OCI-LY7 (cell line): Measurements from ENCODE around the gene CARM1. TPM values are rescaled to one million over a fixed set of nuclear protein-coding genes. Genes with fewer than 3 reads are reported as not detected.

Source experiments
- BruUV-seq: library from RNA; stranded (reverse); fragments of 400-500 nt; replicated peaks from 2 replicates; lab custom pipeline; 2021; lab: Mats Ljungman, UMichigan
- CTCF ChIA-PET: fragments of 300-600 bp; sonication (Branson Sonifier 250); formaldehyde crosslinking; loops from one replicate; lab custom pipeline; 2022; ENCODE audit warnings: antibody characterized with exemption; ENCODE audit not compliant: unreplicated experiment; lab: Charles Lee
- POLR2A ChIA-PET: fragments of 300-600 bp; sonication (Branson Sonifier 250); formaldehyde crosslinking; loops from one replicate; lab custom pipeline; 2022; ENCODE audit warnings: antibody characterized with exemption; lab: Charles Lee
- DNase-seq: peaks from one replicate; pipeline ENCODE4 v3.0.0-alpha.2; 2015; ENCODE audit warnings: low spot score
- H2AFZ ChIP-seq: fragments of 200-600 bp; sonication (generic), shearing (Covaris generic); 2 replicates; pipeline ENCODE4 v1.6.1; 2014; ENCODE audit warnings: mild to moderate bottlenecking, antibody characterized with exemption, low read length, moderate library complexity
- H3K27ac ChIP-seq: fragments of 200-600 bp; sonication (generic); 2 replicates; pipeline ENCODE4 v1.5.1; 2014; ENCODE audit warnings: mixed run types, low read depth, mild to moderate bottlenecking, moderate library complexity, low read length, inconsistent platforms; ENCODE audit not compliant: poor library complexity, severe bottlenecking
- H3K36me3 ChIP-seq: fragments of 200-600 bp; sonication (generic); 2 replicates; pipeline ENCODE4 v1.6.1; 2014; ENCODE audit warnings: mild to moderate bottlenecking, antibody characterized with exemption, low read length, moderate library complexity, mixed read lengths; ENCODE audit not compliant: insufficient read depth
- H3K4me1 ChIP-seq: fragments of 200-600 bp; sonication (generic); 2 replicates; pipeline ENCODE4 v1.5.1; 2014; ENCODE audit warnings: mild to moderate bottlenecking, low read length; ENCODE audit not compliant: insufficient read depth, poor library complexity, severe bottlenecking
- H3K4me2 ChIP-seq: fragments of 200-600 bp; sonication (generic); 2 replicates; pipeline ENCODE4 v1.6.1; 2014; ENCODE audit warnings: mild to moderate bottlenecking, low read length
- H3K4me3 ChIP-seq: fragments of 200-600 bp; sonication (generic); 2 replicates; pipeline ENCODE4 v1.5.1; 2014; ENCODE audit warnings: mild to moderate bottlenecking, low read depth, low read length; ENCODE audit not compliant: poor library complexity, severe bottlenecking
- H3K79me2 ChIP-seq: fragments of 200-600 bp; sonication (generic); 2 replicates; pipeline ENCODE4 v1.6.1; 2016; ENCODE audit warnings: low read depth, mild to moderate bottlenecking, low read length, moderate library complexity, mixed read lengths; ENCODE audit not compliant: insufficient read depth
- H3K9me2 ChIP-seq: fragments of 200-600 bp; sonication (generic); 2 replicates; pipeline ENCODE4 v1.6.1; 2016; ENCODE audit warnings: mild to moderate bottlenecking, low read length, mixed read lengths; ENCODE audit not compliant: insufficient read depth
- H3K9me3 ChIP-seq: fragments of 200-600 bp; sonication (generic); 2 replicates; pipeline ENCODE4 v1.6.1; 2014; ENCODE audit warnings: mild to moderate bottlenecking, mixed run types, low read length, mixed read lengths
- H4K20me1 ChIP-seq: fragments of 200-600 bp; sonication (generic); 2 replicates; pipeline ENCODE4 v1.6.1; 2014; ENCODE audit warnings: mild to moderate bottlenecking, antibody characterized with exemption, low read length, moderate library complexity, mixed read lengths; ENCODE audit not compliant: insufficient read depth
- CTCF ChIP-seq: fragments of 200-600 bp; sonication (generic); conservative IDR thresholded peaks from 2 replicates; pipeline ENCODE4 v1.5.1; 2014; ENCODE audit warnings: mild to moderate bottlenecking, antibody characterized with exemption, low read length, moderate library complexity, mixed read lengths
- EZH2phosphoT487 ChIP-seq: fragments of 200-600 bp; sonication (generic); IDR thresholded peaks from 2 replicates; pipeline ENCODE4 v1.6.1; 2018; ENCODE audit warnings: low read depth, borderline replicate concordance, mild to moderate bottlenecking, mixed run types, antibody characterized with exemption, low read length, moderate library complexity, mixed read lengths
- intact Hi-C: fragments of 100-400 bp; cut with micrococcal nuclease; formaldehyde crosslinking; loops from one replicate; pipeline ENCODE4 v1.10.0; 2022; ENCODE audit not compliant: unreplicated experiment
- total RNA-seq, 2 experiments: library from RNA; depleted of rRNA in 1 of 2; stranded (reverse); fragments of >200 nt in 1 of 2; shearing (Covaris generic) in 1 of 2; gene quantifications; 2 replicates each; pipeline ENCODE4 v1.2.3, GENCODE V29; 2014 to 2022

The CARM1 gene
- total RNA-seq, 2 experiments from 2014 or later: 41.2 to 107 TPM

- BruUV-seq: no TSS peak
- no peak overlapping the region for H3K27ac ChIP-seq
- H3K79me2 ChIP-seq: no peaks in the 10 kb centered on the region
- CTCF ChIA-PET: interaction anchor here (0.7 to 1.0 kb wide), 3 partner anchors 13 to 127 kb away, joined by 3 to 10 read pairs (median 3); partner anchors contain the start of gene TMED1
- no peaks in the 10 kb centered on the region for H3K9me2 ChIP-seq
- H3K4me2 ChIP-seq: no peak overlapping the region
- intact Hi-C loops: loop anchor here (1.0 kb wide), 1 partner anchor 141 kb away; no protein-coding TSS in a partner anchor
- TF ChIP-seq CTCF (peak; percentile 96), EZH2phosphoT487 (no peak)
- H2AFZ ChIP-seq: peak overlapping the region; percentile 47; the same call in 1 of the 2 replicates
- H3K9me3 ChIP-seq: no peaks in the 10 kb centered on the region
- H3K4me1 ChIP-seq: peaks cover 5% of the 10 kb centered on the region
- H4K20me1 ChIP-seq: no peaks in the 10 kb centered on the region
- H3K4me3 ChIP-seq: no peak overlapping the region
- no peaks in the 10 kb centered on the region for H3K36me3 ChIP-seq
- DNase-seq: peak; percentile 73
- POLR2A ChIA-PET: interaction anchor here (0.5 to 1.0 kb wide), 3 partner anchors 96 to 141 kb away, joined by 3 to 6 read pairs (median 3); no protein-coding TSS in a partner anchor
Observed at GRCh38 chr19:10858204-10858828, 13.0 kb upstream of the CARM1 start.

DNA sequence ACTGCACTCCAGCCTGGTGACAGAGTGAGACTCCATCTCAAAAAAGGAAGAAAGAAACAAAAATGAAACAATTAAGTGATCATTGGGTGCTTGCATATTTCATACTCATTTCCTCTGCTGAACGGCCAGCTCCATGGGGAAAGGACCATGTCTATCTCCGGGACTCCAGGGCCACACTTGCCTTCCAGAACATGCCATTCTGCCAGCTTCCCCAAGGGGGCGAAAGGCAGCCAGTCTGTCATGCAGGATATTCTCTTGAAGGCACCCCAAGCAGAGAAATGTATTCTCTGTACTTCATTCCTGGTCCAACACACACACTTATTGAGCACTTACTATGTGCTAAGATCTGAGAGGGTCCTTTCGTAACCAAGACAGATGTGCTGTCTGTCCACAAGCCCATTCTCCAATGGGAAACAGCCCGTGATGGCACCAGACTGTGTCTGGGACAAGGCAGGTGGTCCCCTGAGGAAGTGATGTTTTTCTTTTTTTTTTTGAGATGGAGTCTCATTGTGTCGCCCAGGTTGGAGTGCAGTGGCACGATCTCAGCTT, 10.2 kb upstream of the CARM1 start:
- TF ChIP-seq CTCF: peak; percentile 70
- no peak for TF ChIP-seq EZH2phosphoT487
- H3K9me3 ChIP-seq: no peaks in the 10 kb centered on the region
- peaks cover 16% of the 10 kb centered on the region for H3K4me1 ChIP-seq
- POLR2A ChIA-PET: no interaction called here
- CTCF ChIA-PET: no interaction called here
- DNase-seq: peak; percentile 67
- H3K4me2 ChIP-seq: no peak overlapping the region
- no peak overlapping the region for H3K4me3 ChIP-seq
- H3K9me2 ChIP-seq: no peaks in the 10 kb centered on the region
- BruUV-seq: no TSS peak
- H3K36me3 ChIP-seq: no peaks in the 10 kb centered on the region
- no peaks in the 10 kb centered on the region for H3K79me2 ChIP-seq
- intact Hi-C loops: no loop called here
- H2AFZ ChIP-seq: no peak overlapping the region
- no peaks in the 10 kb centered on the region for H4K20me1 ChIP-seq
- H3K27ac ChIP-seq: no peak overlapping the region
